Measurements from ENCODE around the gene SCAF4. TPM values are rescaled to one million over a fixed set of nuclear protein-coding genes. Genes with fewer than 3 reads are reported as not detected.
"Not testable (repeated sequence)": the region's sequence is repeated elsewhere in the genome, so short reads cannot be mapped to it uniquely, and the experiment has no call there.

SCAF4 gene
- total RNA-seq, 4 donors from 2014 or later, result 23.2 to 31.0 (median 26.8) TPM

DNA sequence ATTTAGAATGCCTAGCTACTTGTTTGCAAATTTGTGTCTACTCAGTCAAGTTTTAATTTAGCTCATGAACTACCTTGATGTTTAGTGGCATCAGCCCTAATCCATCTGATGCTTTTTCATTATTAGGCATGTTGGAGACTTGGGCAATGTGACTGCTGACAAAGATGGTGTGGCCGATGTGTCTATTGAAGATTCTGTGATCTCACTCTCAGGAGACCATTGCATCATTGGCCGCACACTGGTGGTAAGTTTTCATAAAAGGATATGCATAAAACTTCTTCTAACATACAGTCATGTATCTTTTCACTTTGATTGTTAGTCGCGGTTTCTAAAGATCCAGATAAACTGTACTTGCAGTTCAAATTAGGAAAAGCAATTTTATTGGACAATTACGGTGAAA is 64.8 kb downstream of the SCAF4 start:
- in situ Hi-C loops (cut with MboI; ENCODE audit: low pct_ligation_motif_present in 1 of 4, low pct_unique_long_range_greater_than_20kb in 1 of 4, low sequenced_read_pairs in 3 of 4), result no loop called here
- 81 to 90% methylated on average over 5 of the region's 5 CpGs for WGBS, 2 donors (ENCODE audit: low coverage in 1 of 2)
- no peak for DNase-seq
- TF ChIP-seq POLR2AphosphoS5 (IDR thresholded peaks at IDR 0.05), result no peak
- TF ChIP-seq, protein P1, sequence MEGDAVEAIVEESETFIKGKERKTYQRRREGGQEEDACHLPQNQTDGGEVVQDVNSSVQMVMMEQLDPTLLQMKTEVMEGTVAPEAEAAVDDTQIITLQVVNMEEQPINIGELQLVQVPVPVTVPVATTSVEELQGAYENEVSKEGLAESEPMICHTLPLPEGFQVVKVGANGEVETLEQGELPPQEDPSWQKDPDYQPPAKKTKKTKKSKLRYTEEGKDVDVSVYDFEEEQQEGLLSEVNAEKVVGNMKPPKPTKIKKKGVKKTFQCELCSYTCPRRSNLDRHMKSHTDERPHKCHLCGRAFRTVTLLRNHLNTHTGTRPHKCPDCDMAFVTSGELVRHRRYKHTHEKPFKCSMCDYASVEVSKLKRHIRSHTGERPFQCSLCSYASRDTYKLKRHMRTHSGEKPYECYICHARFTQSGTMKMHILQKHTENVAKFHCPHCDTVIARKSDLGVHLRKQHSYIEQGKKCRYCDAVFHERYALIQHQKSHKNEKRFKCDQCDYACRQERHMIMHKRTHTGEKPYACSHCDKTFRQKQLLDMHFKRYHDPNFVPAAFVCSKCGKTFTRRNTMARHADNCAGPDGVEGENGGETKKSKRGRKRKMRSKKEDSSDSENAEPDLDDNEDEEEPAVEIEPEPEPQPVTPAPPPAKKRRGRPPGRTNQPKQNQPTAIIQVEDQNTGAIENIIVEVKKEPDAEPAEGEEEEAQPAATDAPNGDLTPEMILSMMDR (IDR thresholded peaks at IDR 0.05), result no peak
- TF ChIP-seq EP300 (IDR thresholded peaks at IDR 0.05; ENCODE audit: low read depth), result no peak
- no peak for TF ChIP-seq POLR2A (IDR thresholded peaks at IDR 0.05)
- Histone ChIP-seq H3K36me3 (peaks cover 0 to 34% (median 12%) of the 10 kb centered on the region in 4 donors), H3K4me3 (no peak overlapping the region), H3K27ac (no peak overlapping the region), H3K9me3 (no peaks in the 10 kb centered on the region), H3K4me1 (peaks cover 0 to 32% (median 10%) of the 10 kb centered on the region in 4 donors), H3K27me3 (no peaks in the 10 kb centered on the region)
- intact Hi-C loops (cut with DNase I; ENCODE audit: low total_unique reads), result no loop called here

GRCh38 chr21:31666445-31667010 is 65.4 kb downstream of the SCAF4 start:
- 62 to 76% methylated on average over 5 of the region's 5 CpGs for WGBS, 2 donors (ENCODE audit: low coverage in 1 of 2)
- intact Hi-C loops (cut with DNase I; ENCODE audit: low total_unique reads), result no loop called here
- H3K36me3 ChIP-seq, result peaks cover 0 to 29% (median 9%) of the 10 kb centered on the region in 4 donors

DNA sequence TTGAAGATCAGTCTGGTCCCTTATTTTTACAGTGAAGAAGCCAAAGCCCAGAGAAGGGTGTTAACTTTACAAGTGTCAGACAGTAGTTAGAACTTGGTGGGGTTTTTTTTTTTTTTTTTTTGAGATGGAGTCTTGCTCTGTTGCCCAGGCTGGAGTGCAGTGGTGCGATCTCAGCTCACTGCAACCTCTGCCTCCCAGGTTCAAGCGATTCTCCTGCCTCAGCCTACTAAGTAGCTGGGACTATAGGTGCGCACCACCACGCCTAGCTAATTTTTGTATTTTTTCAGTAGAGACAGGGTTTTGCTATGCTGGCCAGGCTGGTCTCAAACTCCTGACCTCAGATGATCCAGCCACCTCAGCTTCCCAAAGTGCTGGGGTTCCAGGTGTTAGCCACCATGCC is 66.0 kb downstream of the SCAF4 start:
- in situ Hi-C loops (cut with MboI; ENCODE audit: low pct_ligation_motif_present in 1 of 4, low pct_unique_long_range_greater_than_20kb in 1 of 4, low sequenced_read_pairs in 3 of 4); H3K27me3 ChIP-seq; H3K9me3 ChIP-seq; H3K4me3 ChIP-seq; DNase-seq; intact Hi-C loops (cut with DNase I; ENCODE audit: low total_unique reads); H3K27ac ChIP-seq: not testable (repeated sequence)
- peaks cover 0 to 29% (median 7%) of the 10 kb centered on the region in 4 donors for H3K36me3 ChIP-seq
- peaks cover 7 to 44% (median 22%) of the 10 kb centered on the region in 4 donors for H3K4me1 ChIP-seq
- 90 to 94% methylated on average over 2 to 4 of the region's 4 CpGs for WGBS, 2 donors (ENCODE audit: low coverage in 1 of 2)

More at GRCh38 chr21:31666445-31667010, 65.4 kb downstream of the SCAF4 start:
- TF ChIP-seq POLR2A (IDR thresholded peaks at IDR 0.05) (no peak), EP300 (IDR thresholded peaks at IDR 0.05; ENCODE audit: low read depth) (no peak), POLR2AphosphoS5 (IDR thresholded peaks at IDR 0.05) (no peak)
- TF ChIP-seq, protein P1 (IDR thresholded peaks at IDR 0.05), result no peak
- Histone ChIP-seq H3K4me1 (peaks cover 2 to 38% (median 16%) of the 10 kb centered on the region in 4 donors), H3K27ac (no peak overlapping the region), H3K9me3 (no peaks in the 10 kb centered on the region), H3K4me3 (no peak overlapping the region), H3K27me3 (no peaks in the 10 kb centered on the region)
- in situ Hi-C loops (cut with MboI; ENCODE audit: low pct_ligation_motif_present in 1 of 4, low pct_unique_long_range_greater_than_20kb in 1 of 4, low sequenced_read_pairs in 3 of 4), result no loop called here
- DNase-seq, result no peak

DNA sequence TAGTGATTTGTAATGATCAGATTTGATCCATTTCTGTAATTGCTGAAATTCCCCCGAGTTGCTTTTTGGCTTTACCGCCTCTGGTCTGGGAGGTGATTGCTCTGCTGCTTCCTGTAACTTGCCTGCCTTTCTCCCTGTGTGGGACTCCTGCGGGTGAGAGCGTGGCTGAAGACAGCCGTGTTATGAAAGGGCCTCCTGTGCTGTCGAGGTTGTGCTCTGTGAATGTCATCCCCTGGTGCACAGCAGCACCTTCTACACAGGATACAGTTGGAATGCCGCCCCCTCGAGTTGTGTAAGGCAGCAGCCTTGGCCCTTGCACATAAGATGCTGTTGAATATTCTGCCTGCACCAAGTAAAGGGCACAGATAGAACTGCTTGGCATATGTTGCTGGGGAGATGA is 66.5 kb downstream of the SCAF4 start:
- 69 to 75% methylated on average over 7 to 8 of the region's 8 CpGs for WGBS, 2 donors (ENCODE audit: low coverage in 1 of 2)
- Histone ChIP-seq H3K9me3 (no peaks in the 10 kb centered on the region), H3K4me1 (peaks cover 7 to 49% (median 26%) of the 10 kb centered on the region in 4 donors), H3K27ac (no peak overlapping the region), H3K27me3 (no peaks in the 10 kb centered on the region), H3K36me3 (peaks cover 0 to 29% (median 7%) of the 10 kb centered on the region in 4 donors), H3K4me3 (no peak overlapping the region)
- TF ChIP-seq EP300 (IDR thresholded peaks at IDR 0.05; ENCODE audit: low read depth) (no peak), POLR2A (IDR thresholded peaks at IDR 0.05) (no peak), POLR2AphosphoS5 (IDR thresholded peaks at IDR 0.05) (no peak)
- TF ChIP-seq, protein P1 (IDR thresholded peaks at IDR 0.05), result no peak
- in situ Hi-C loops (cut with MboI; ENCODE audit: low pct_ligation_motif_present in 1 of 4, low pct_unique_long_range_greater_than_20kb in 1 of 4, low sequenced_read_pairs in 3 of 4), result no loop called here
- intact Hi-C loops (cut with DNase I; ENCODE audit: low total_unique reads), result no loop called here
- no peak for DNase-seq

Measured in transverse colon (tissue), 4 donors.